Skeletal muscle satellite cell (primary cell): Measurements from ENCODE around the gene TAAR5.
"Not testable (repeated sequence)": the region's sequence is repeated elsewhere in the genome, so short reads cannot be mapped to it uniquely, and the experiment has no call there.

ENCODE experiments used
- H3K27me3 ChIP-seq: 2 replicates; pipeline ENCODE4 v1.7.0; 2013; ENCODE audit warnings: low read length; ENCODE audit not compliant: control insufficient read depth, insufficient read depth
- H3K36me3 ChIP-seq: 2 replicates; pipeline ENCODE4 v1.7.0; 2013; ENCODE audit warnings: mild to moderate bottlenecking, control low read depth, low read length; ENCODE audit not compliant: insufficient read depth
- H3K4me1 ChIP-seq: 2 replicates; pipeline ENCODE4 v1.7.0; 2013; ENCODE audit warnings: low read length; ENCODE audit not compliant: control insufficient read depth, insufficient read depth
- H3K4me2 ChIP-seq: 2 replicates; pipeline ENCODE4 v1.7.0; 2013; ENCODE audit warnings: mild to moderate bottlenecking, low read length
- H3K4me3 ChIP-seq: 2 replicates; pipeline ENCODE4 v1.7.0; 2013; ENCODE audit warnings: low read length
- H3K9ac ChIP-seq: 2 replicates; pipeline ENCODE4 v1.7.0; 2013; ENCODE audit warnings: mild to moderate bottlenecking, low read depth, low read length, moderate library complexity
- H3K9me3 ChIP-seq: replicated peaks from 2 replicates; pipeline ENCODE4 v1.7.0; 2013; ENCODE audit warnings: mild to moderate bottlenecking, control low read depth, low read length

Gene TAAR5

GRCh38 chr6:132607544-132608233 lies 18.1 kb upstream of the TAAR5 start:
- Histone ChIP-seq H3K4me2 (no peak overlapping the region), H3K27me3 (no peaks in the 10 kb centered on the region), H3K4me1 (no peaks in the 10 kb centered on the region), H3K4me3 (no peak overlapping the region), H3K9me3 (no peaks in the 10 kb centered on the region), H3K36me3 (no peaks in the 10 kb centered on the region), H3K9ac (no peak overlapping the region)

GRCh38 chr6:132604635-132605152 lies 15.2 kb upstream of the TAAR5 start:
- Histone ChIP-seq H3K4me1 (no peaks in the 10 kb centered on the region), H3K27me3 (peaks cover 9% of the 10 kb centered on the region), H3K9me3 (no peaks in the 10 kb centered on the region), H3K9ac (no peak overlapping the region), H3K4me2 (no peak overlapping the region), H3K36me3 (no peaks in the 10 kb centered on the region), H3K4me3 (no peak overlapping the region)

- H3K4me3 ChIP-seq, H3K4me2 ChIP-seq, H3K4me1 ChIP-seq, H3K9ac ChIP-seq, H3K36me3 ChIP-seq, H3K9me3 ChIP-seq: not testable (repeated sequence)
- H3K27me3 ChIP-seq: peaks cover 25% of the 10 kb centered on the region
Observed at GRCh38 chr6:132600900-132601299, 11.4 kb upstream of the TAAR5 start.

GRCh38 chr6:132598473-132598872 lies 8.9 kb upstream of the TAAR5 start:
- Histone ChIP-seq H3K9me3 (no peaks in the 10 kb centered on the region), H3K4me2 (no peak overlapping the region), H3K4me1 (no peaks in the 10 kb centered on the region)

GRCh38 chr6:132596201-132596600 lies 6.7 kb upstream of the TAAR5 start:
- Histone ChIP-seq H3K27me3 (peaks cover 40% of the 10 kb centered on the region), H3K9ac (no peak overlapping the region), H3K36me3 (no peaks in the 10 kb centered on the region), H3K9me3 (no peaks in the 10 kb centered on the region), H3K4me2 (no peak overlapping the region), H3K4me1 (no peaks in the 10 kb centered on the region), H3K4me3 (no peak overlapping the region)

More at GRCh38 chr6:132598473-132598872, 8.9 kb upstream of the TAAR5 start:
- Histone ChIP-seq H3K27me3 (peaks cover 28% of the 10 kb centered on the region), H3K9ac (no peak overlapping the region), H3K4me3 (no peak overlapping the region), H3K36me3 (no peaks in the 10 kb centered on the region)

GRCh38 chr6:132592855-132593254 lies 3.3 kb upstream of the TAAR5 start:
- Histone ChIP-seq H3K9me3 (no peaks in the 10 kb centered on the region), H3K4me3 (no peak overlapping the region), H3K4me1 (no peaks in the 10 kb centered on the region), H3K9ac (no peak overlapping the region), H3K27me3 (peaks cover 29% of the 10 kb centered on the region), H3K4me2 (no peak overlapping the region), H3K36me3 (no peaks in the 10 kb centered on the region)

- Histone ChIP-seq H3K4me2 (no peak overlapping the region), H3K36me3 (no peaks in the 10 kb centered on the region), H3K27me3 (peaks cover 20% of the 10 kb centered on the region), H3K9me3 (no peaks in the 10 kb centered on the region), H3K4me1 (no peaks in the 10 kb centered on the region), H3K4me3 (no peak overlapping the region), H3K9ac (no peak overlapping the region)
Observed at GRCh38 chr6:132590362-132590761, 821 bp upstream of the TAAR5 start.

- H3K4me2 ChIP-seq: no peak overlapping the region
- H3K36me3 ChIP-seq: no peaks in the 10 kb centered on the region
- H3K4me1 ChIP-seq: no peaks in the 10 kb centered on the region
- H3K27me3 ChIP-seq: peaks cover 34% of the 10 kb centered on the region
- H3K9me3 ChIP-seq: no peaks in the 10 kb centered on the region
- no peak overlapping the region for H3K9ac ChIP-seq
- H3K4me3 ChIP-seq: no peak overlapping the region
Observed at GRCh38 chr6:132587424-132587823, 2.1 kb downstream of the TAAR5 start.

GRCh38 chr6:132584698-132585097 lies 4.8 kb downstream of the TAAR5 start:
- Histone ChIP-seq H3K4me2 (no peak overlapping the region), H3K4me3 (no peak overlapping the region), H3K27me3 (peaks cover 35% of the 10 kb centered on the region), H3K9me3 (no peaks in the 10 kb centered on the region), H3K4me1 (no peaks in the 10 kb centered on the region), H3K36me3 (no peaks in the 10 kb centered on the region), H3K9ac (no peak overlapping the region)

GRCh38 chr6:132571774-132572173 lies 17.8 kb downstream of the TAAR5 start:
- peaks cover 64% of the 10 kb centered on the region for H3K27me3 ChIP-seq
- H3K9ac ChIP-seq: no peak overlapping the region
- H3K4me3 ChIP-seq: no peak overlapping the region
- H3K36me3 ChIP-seq: no peaks in the 10 kb centered on the region
- no peaks in the 10 kb centered on the region for H3K4me1 ChIP-seq
- H3K4me2 ChIP-seq: no peak overlapping the region
- no peaks in the 10 kb centered on the region for H3K9me3 ChIP-seq

- H3K27me3 ChIP-seq: peaks cover 58% of the 10 kb centered on the region
Observed at GRCh38 chr6:132570221-132570777, 19.2 kb downstream of the TAAR5 start, which contains the start of gene TAAR6. TAAR6 (plus strand) TSS chr6:132570322; CDS start chr6:132570322, 0 bp downstream.

GRCh38 chr6:132569170-132569569 lies 20.4 kb downstream of the TAAR5 start:
- Histone ChIP-seq H3K4me1 (no peaks in the 10 kb centered on the region), H3K9ac (no peak overlapping the region), H3K9me3 (no peaks in the 10 kb centered on the region), H3K4me3 (no peak overlapping the region), H3K36me3 (no peaks in the 10 kb centered on the region), H3K4me2 (no peak overlapping the region), H3K27me3 (peaks cover 57% of the 10 kb centered on the region)

More at GRCh38 chr6:132570221-132570777, 19.2 kb downstream of the TAAR5 start, which contains the start of gene TAAR6:
- Histone ChIP-seq H3K4me1 (no peaks in the 10 kb centered on the region), H3K4me3 (no peak within 1 kb of the TSS), H3K4me2 (no peak within 1 kb of the TSS), H3K36me3 (no peaks in the 10 kb centered on the region), H3K9ac (no peak within 1 kb of the TSS), H3K9me3 (no peaks in the 10 kb centered on the region)
